ENCODE results near the gene SFMBT2.
"Not testable (repeated sequence)": the region's sequence is repeated elsewhere in the genome, so short reads cannot be mapped to it uniquely, and the experiment has no call there.

- TF ChIP-seq, protein P1, sequence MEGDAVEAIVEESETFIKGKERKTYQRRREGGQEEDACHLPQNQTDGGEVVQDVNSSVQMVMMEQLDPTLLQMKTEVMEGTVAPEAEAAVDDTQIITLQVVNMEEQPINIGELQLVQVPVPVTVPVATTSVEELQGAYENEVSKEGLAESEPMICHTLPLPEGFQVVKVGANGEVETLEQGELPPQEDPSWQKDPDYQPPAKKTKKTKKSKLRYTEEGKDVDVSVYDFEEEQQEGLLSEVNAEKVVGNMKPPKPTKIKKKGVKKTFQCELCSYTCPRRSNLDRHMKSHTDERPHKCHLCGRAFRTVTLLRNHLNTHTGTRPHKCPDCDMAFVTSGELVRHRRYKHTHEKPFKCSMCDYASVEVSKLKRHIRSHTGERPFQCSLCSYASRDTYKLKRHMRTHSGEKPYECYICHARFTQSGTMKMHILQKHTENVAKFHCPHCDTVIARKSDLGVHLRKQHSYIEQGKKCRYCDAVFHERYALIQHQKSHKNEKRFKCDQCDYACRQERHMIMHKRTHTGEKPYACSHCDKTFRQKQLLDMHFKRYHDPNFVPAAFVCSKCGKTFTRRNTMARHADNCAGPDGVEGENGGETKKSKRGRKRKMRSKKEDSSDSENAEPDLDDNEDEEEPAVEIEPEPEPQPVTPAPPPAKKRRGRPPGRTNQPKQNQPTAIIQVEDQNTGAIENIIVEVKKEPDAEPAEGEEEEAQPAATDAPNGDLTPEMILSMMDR (IDR thresholded peaks at IDR 0.05) = not testable (repeated sequence)
- not testable (repeated sequence) for TF ChIP-seq POLR2A (IDR thresholded peaks at IDR 0.05)
These were observed 220.1 kb downstream of the SFMBT2 start for GRCh38 chr10:7190772-7191171.
